Suprapubic skin (tissue), 4 donors: ENCODE measurements around the gene PPP2R2D. TPM values are rescaled to one million over a fixed set of nuclear protein-coding genes. Genes with fewer than 3 reads are reported as not detected.
A peak's percentile ranks its signal among the peaks of the same experiment; 100 is the strongest.

Experiments
- DNase-seq, 2 donors: peaks; one replicate each; pipeline ENCODE4 v3.0.0-alpha.2; 2019; ENCODE audit warnings: low spot score in 2 of 2
- H3K27ac ChIP-seq: fragments of 200-600 bp; sonication (generic); one replicate; pipeline ENCODE4 v1.5.1; 2019
- H3K27me3 ChIP-seq: fragments of 200-600 bp; sonication (generic); one replicate; pipeline ENCODE4 v1.5.1; 2019
- H3K36me3 ChIP-seq: fragments of 200-600 bp; sonication (generic); one replicate; pipeline ENCODE4 v1.5.1; 2019
- H3K4me1 ChIP-seq: fragments of 200-600 bp; sonication (generic); one replicate; pipeline ENCODE4 v1.5.1; 2019
- H3K4me3 ChIP-seq: fragments of 200-600 bp; sonication (generic); one replicate; pipeline ENCODE4 v1.5.1; 2019; ENCODE audit warnings: mild to moderate bottlenecking
- H3K9me3 ChIP-seq: fragments of 200-600 bp; sonication (generic); one replicate; pipeline ENCODE4 v1.5.1; 2019
- EP300 ChIP-seq: sonication (generic); formaldehyde crosslinking; IDR thresholded peaks from one replicate; pipeline ENCODE4 v1.6.1; 2017; ENCODE audit warnings: antibody characterized with exemption
- POLR2A ChIP-seq, 2 donors: fragments of 450-650 bp; IDR thresholded peaks; one replicate each; pipeline ENCODE4 v1.6.1; 2017; ENCODE audit warnings: antibody characterized with exemption in 2 of 2, mild to moderate bottlenecking in 2 of 2, moderate library complexity in 2 of 2
- POLR2AphosphoS5 ChIP-seq, 3 donors: sonication (generic); formaldehyde crosslinking; IDR thresholded peaks; one replicate each; pipeline ENCODE4 v1.6.1; 2017; ENCODE audit warnings: antibody characterized with exemption in 3 of 3
- WGBS: methylation state at CpG from one replicate; pipeline ENCODE4 v1.1.5; 2018; 5-methylcytosine and 5-hydroxymethylcytosine counted together
- total RNA-seq, 4 donors: library from RNA; depleted of rRNA; stranded (reverse); fragments of >200 nt; gene quantifications; one replicate each; pipeline ENCODE4 v1.1.0, GENCODE V29; 2016
- TF ChIP-seq, protein P1 (sequence below), 2 donors: fragments of 200-600 bp in 1 of 2; fragments of 450-650 bp in 1 of 2; sonication (generic) in 1 of 2; IDR thresholded peaks; one replicate each; pipeline ENCODE4 v1.5.1; 2016 to 2019; ENCODE audit warnings: antibody characterized with exemption in 2 of 2, mild to moderate bottlenecking in 1 of 2, moderate library complexity in 1 of 2

The PPP2R2D gene
- total RNA-seq, 4 donors from 2014 or later, result 22.6 to 67.2 (median 30.1) TPM

DNA sequence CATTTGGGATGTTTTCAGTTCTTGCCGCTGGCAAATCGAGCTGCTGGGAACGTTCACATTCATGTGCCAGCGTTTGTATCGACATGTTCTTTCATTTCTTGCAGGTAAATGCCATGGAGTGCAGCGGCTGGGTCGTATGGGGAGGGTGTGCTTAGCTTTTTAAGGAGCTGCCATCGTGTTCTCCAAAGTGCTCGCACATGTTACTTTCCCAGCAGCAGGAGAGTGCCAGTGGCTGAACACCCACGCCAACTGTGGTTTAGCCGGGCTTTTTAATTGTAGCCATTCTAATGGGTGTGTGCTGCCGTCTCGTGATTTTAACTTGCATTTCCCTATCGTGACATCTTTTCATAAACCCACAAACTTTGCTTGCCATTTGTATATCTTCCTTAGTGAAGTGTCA is 92.5 kb downstream of the PPP2R2D start:
- TF ChIP-seq, protein P1, sequence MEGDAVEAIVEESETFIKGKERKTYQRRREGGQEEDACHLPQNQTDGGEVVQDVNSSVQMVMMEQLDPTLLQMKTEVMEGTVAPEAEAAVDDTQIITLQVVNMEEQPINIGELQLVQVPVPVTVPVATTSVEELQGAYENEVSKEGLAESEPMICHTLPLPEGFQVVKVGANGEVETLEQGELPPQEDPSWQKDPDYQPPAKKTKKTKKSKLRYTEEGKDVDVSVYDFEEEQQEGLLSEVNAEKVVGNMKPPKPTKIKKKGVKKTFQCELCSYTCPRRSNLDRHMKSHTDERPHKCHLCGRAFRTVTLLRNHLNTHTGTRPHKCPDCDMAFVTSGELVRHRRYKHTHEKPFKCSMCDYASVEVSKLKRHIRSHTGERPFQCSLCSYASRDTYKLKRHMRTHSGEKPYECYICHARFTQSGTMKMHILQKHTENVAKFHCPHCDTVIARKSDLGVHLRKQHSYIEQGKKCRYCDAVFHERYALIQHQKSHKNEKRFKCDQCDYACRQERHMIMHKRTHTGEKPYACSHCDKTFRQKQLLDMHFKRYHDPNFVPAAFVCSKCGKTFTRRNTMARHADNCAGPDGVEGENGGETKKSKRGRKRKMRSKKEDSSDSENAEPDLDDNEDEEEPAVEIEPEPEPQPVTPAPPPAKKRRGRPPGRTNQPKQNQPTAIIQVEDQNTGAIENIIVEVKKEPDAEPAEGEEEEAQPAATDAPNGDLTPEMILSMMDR (IDR thresholded peaks at IDR 0.05), result no peak
- TF ChIP-seq EP300, result no peak
- no peak for TF ChIP-seq POLR2A (IDR thresholded peaks at IDR 0.05)
- TF ChIP-seq POLR2AphosphoS5 (IDR thresholded peaks at IDR 0.05), result no peak
- Histone ChIP-seq H3K27me3 (no peaks in the 10 kb centered on the region), H3K4me3 (no peak overlapping the region), H3K27ac (no peak overlapping the region), H3K36me3 (no peaks in the 10 kb centered on the region), H3K9me3 (no peaks in the 10 kb centered on the region), H3K4me1 (peaks cover 16% of the 10 kb centered on the region)
- no peak for DNase-seq
- WGBS, result 79% methylated on average over 14 of the region's 14 CpGs

DNA sequence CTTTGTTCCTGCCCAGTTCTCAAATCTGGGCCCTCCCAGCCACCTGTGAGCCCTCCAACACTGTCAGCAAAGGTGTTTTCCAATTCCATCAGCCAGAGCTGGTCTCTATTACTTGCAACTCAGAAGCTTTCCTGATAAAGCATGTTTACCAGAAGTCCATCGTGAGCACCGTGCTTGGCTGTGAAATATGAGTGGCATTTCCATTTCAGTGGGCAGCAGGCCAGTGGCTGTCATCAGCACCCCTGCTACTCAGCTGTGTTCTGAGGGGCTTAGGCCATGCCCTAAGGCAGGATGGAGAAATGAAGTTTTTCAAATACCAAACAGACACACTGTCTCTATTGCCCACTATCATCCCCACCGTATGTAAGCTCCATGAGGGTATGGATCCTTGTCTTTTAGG is 93.6 kb downstream of the PPP2R2D start:
- DNase-seq, result no peak
- TF ChIP-seq EP300 (no peak), POLR2AphosphoS5 (IDR thresholded peaks at IDR 0.05) (no peak), POLR2A (IDR thresholded peaks at IDR 0.05) (no peak)
- TF ChIP-seq, protein P1 (IDR thresholded peaks at IDR 0.05), result no peak
- 70% methylated on average over 3 of the region's 3 CpGs for WGBS
- H3K27ac ChIP-seq, result no peak overlapping the region
- no peaks in the 10 kb centered on the region for H3K9me3 ChIP-seq
- H3K27me3 ChIP-seq, result no peaks in the 10 kb centered on the region
- H3K4me1 ChIP-seq, result peaks cover 22% of the 10 kb centered on the region
- no peak overlapping the region for H3K4me3 ChIP-seq
- H3K36me3 ChIP-seq, result no peaks in the 10 kb centered on the region

DNA sequence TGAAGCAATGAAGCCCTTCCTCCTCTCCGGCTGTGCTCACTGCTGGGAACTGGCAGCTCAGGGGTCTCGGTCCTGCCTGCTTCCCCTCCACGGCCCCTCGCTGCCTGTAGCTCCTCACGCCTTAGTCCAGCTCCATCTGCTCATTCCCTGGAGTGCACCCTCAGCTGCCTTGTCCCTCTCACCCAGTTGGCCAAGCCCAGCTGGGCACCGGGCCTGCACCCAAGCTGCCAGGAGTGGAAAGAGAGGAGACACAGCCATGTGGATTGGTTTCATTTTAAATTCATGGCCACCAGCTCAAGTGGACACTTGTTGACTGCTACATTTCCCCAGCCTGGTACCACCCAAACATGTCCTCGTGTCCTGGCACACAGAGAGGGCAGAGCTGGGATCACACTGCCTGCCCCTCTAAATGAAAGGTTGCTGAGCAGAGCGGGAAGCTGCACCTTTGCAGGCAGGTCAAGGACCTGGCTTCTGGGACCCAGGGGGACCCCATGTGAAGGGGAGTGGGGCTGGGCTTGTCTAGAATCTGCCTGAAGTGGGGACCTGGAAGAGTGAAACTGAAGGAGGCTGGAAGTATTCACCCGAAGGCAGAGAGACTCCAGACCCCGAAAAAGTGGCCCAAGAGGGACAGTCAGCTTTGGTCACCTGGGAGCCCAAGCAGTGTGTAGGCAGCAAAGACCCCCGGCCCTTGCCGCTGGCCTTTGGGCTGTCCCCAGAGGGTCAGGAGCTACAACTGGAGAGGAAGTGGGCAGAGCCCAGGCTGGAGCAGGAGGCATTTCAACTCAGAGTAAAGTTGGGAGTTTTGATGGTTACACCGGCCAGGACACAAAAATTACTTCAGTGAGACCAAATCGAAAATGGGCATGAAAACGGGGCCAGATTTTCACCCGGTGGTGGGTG is 95.9 kb downstream of the PPP2R2D start:
- TF ChIP-seq POLR2A (IDR thresholded peaks at IDR 0.05), result no peak
- no peak for TF ChIP-seq EP300
- TF ChIP-seq, protein P1 (IDR thresholded peaks at IDR 0.05), result no peak
- no peak for TF ChIP-seq POLR2AphosphoS5 (IDR thresholded peaks at IDR 0.05)
- Histone ChIP-seq H3K27me3 (no peaks in the 10 kb centered on the region), H3K36me3 (no peaks in the 10 kb centered on the region), H3K4me3 (no peak overlapping the region), H3K27ac (peak overlapping the region; percentile 84), H3K4me1 (peaks cover 22% of the 10 kb centered on the region), H3K9me3 (no peaks in the 10 kb centered on the region)
- DNase-seq, result no peak
- 79% methylated on average over 16 of the region's 16 CpGs for WGBS

DNA sequence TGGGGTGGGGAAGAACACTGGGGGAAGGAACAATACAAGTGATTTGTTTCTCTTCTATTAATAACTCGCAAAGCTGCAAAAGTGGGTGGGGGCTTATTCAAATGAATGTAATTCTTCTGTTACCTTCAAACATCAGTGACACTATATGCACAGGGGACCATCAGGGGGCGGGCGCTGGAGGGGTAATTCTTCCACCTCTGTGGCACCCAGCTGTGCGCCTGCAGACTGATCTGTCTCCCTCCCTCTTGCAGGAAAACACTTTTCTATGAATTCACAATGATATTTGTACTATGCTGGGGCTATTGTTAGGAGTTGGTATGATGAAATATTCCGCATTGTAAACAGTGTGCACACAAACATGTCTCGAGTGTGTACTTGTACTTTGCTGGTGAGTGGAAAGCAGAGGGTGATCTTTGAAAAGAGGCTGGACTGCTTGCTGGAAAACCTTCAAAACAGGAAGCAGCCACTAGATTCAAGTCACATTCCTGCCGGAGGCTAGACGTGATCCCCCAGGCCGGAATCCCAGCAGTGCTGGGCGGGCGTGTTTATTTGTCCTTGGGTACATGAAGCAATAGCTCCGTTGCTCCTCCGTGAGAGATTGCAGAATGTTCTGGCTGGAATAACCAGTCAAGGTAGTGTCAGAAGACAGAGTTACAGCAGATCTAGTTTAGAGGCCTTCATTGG is 96.7 kb downstream of the PPP2R2D start:
- no peaks in the 10 kb centered on the region for H3K27me3 ChIP-seq
- WGBS, result 27% methylated on average over 12 of the region's 13 CpGs
- H3K27ac ChIP-seq, result peak overlapping the region; percentile 84
- no peak overlapping the region for H3K4me3 ChIP-seq
- H3K9me3 ChIP-seq, result no peaks in the 10 kb centered on the region
- TF ChIP-seq EP300, result no peak
- TF ChIP-seq POLR2AphosphoS5 (IDR thresholded peaks at IDR 0.05), result peak in 2 of 3 donors; percentile 78 to 79
- DNase-seq, result peak; percentile 91 to 93
- H3K4me1 ChIP-seq, result peaks cover 22% of the 10 kb centered on the region
- H3K36me3 ChIP-seq, result no peaks in the 10 kb centered on the region

DNA sequence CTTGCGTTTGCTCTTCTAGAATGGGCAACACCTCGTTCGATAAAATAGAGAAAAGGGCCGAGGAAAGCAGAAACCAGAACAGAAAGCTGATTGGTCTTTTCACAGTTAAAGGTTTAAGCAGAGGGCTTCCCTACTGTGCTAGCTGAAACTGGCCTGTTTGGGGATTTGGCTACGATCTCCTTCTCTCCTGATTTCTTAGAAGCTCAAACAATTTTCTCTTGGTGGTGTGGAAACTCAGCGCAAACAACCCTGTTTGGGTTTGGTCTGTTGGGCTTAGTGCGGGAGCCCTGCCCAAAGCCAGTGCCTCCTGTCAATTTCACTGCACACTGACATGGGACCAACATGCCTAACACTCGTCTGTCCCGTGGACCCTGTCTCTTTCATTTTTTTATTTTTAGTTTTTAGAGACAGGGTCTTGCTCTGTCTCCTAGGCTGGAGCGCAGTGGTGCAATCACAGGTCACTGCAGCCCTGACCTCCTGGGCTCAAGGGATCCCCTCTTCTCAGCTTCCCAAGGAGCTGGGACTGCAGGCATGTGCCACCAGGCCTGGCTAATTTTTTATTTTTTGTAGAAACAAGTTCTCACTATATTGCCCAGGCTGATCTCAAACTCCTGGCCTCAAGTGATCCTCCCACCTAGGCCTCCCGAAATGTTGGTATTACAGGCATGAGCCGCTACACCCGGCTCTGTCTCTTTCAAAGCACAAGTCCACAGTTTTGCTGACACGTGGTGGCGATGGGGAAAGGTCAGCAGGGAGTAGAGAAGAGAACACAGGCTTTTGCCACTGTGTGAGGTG is 97.4 kb downstream of the PPP2R2D start:
- peak overlapping the region; percentile 84 for H3K27ac ChIP-seq
- no peak for DNase-seq
- 70% methylated on average over 15 of the region's 15 CpGs for WGBS

More for the DNA sequence above, 97.4 kb downstream of the PPP2R2D start:
- Histone ChIP-seq H3K27me3 (no peaks in the 10 kb centered on the region), H3K9me3 (no peaks in the 10 kb centered on the region), H3K36me3 (no peaks in the 10 kb centered on the region), H3K4me1 (peaks cover 22% of the 10 kb centered on the region), H3K4me3 (no peak overlapping the region)
- TF ChIP-seq EP300 (no peak), POLR2A (IDR thresholded peaks at IDR 0.05) (no peak), POLR2AphosphoS5 (IDR thresholded peaks at IDR 0.05) (no peak)
- TF ChIP-seq, protein P1 (IDR thresholded peaks at IDR 0.05), result no peak
